HL-60/S4 treated with phorbol 12-myristate 13-acetate at 8.2 ng/mL for 4 days and 3 days (cell line): Measurements from ENCODE around the gene MTHFS.

Source experiments
- in situ Hi-C: fragments of 300-500 bp; cut with MboI; formaldehyde crosslinking; loops from 2 replicates; pipeline ENCODE4 v1.15.0; 2022; ENCODE audit warnings: low sequenced_read_pairs

The MTHFS gene

GRCh38 chr15:79881254-79881653 is 15.6 kb downstream of the MTHFS start:
- in situ Hi-C loops, result no loop called here

DNA sequence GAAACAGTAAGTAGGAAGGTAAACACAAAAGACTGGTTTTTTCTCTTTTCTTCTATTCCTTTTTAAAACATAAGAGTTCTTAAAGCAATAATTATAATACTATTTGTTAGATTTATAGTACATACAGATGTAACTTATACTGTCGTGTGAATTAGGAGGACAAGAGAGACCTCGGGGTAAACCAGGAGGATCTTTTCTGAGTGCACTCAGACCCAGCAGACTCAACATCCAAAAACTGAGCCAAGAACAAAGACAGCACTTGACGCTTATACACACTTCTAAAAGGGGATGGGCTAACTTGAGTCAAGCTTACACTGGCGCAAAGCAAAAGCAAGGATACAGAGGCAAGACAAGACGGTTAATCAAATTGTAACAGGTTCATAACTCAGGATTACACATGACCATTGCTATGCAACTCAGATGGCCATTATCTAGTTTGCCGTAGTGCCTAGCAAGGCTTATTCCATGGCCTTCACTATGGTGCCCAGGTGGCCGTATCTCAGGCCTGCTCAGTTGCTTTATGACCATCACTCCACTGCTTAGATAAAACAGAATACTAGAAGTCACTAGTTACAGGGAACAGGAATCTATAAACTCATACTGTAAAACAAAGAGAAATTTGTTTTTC is 18.6 kb downstream of the MTHFS start:
- in situ Hi-C loops, result no loop called here

GRCh38 chr15:79875213-79875612 is 21.6 kb downstream of the MTHFS start:
- in situ Hi-C loops, result no loop called here

GRCh38 chr15:79874242-79874641 is 22.6 kb downstream of the MTHFS start:
- in situ Hi-C loops, result no loop called here

- in situ Hi-C loops, result no loop called here
These were observed 24.3 kb downstream of the MTHFS start for GRCh38 chr15:79872358-79873017.

GRCh38 chr15:79868554-79868953 is 28.3 kb downstream of the MTHFS start:
- in situ Hi-C loops, result no loop called here

DNA sequence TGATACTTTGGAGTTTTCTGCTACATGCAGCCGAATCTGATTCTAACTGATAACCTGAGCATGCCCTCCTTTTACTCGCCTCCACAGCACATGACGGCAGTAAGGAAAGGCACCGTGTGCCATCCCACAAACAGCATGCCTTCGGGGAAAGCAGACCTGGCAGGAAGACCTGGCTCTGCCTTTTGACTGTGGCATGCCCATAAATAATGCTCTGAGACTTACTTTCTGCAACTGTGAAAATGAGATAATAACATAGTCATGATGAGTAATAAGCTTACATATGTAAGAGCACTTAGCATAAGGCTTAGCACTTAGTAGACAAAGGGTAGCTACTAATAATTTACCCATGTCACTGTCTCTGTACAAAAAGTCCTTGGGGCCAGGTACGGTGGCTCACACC is 32.9 kb downstream of the MTHFS start:
- in situ Hi-C loops, result no loop called here

DNA sequence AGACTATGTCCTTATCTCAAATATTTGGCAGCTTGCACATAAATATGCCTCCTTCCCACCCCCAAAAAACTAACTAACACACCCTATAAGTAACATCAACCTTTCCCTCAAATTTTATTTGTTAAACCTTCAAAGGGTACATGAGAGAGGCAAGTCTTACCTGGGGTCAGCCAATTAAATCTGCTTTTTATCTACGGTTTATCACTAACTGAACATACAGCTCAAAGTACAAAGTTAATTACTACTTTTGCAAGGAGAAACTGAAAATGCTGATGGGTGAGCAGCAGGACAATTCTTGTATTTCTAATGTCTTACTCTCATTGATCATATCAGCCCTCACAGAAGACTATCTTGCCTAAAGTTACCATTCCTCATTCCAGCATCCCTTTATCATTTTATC is 34.6 kb downstream of the MTHFS start:
- in situ Hi-C loops, result no loop called here

- in situ Hi-C loops, result no loop called here
These were observed 36.2 kb downstream of the MTHFS start for GRCh38 chr15:79860661-79861060.

DNA sequence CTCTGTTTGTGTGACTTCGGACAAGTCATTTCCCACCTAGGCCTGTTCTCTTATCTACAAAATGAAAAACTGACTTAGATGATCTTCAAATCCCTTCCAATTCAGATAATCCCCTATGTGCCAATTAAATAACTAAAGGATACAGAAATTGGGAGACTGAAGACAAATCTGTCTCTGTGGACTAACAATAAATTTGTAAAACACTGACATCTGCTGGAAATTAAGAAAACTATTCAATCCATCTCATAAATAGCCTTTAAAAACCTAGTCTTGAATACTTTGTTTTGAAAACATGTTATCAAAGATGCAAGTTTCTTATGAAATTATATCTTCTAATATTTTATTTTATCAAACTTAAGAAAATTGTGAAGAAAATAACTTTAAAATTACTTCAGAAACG is 38.3 kb downstream of the MTHFS start:
- in situ Hi-C loops, result no loop called here

DNA sequence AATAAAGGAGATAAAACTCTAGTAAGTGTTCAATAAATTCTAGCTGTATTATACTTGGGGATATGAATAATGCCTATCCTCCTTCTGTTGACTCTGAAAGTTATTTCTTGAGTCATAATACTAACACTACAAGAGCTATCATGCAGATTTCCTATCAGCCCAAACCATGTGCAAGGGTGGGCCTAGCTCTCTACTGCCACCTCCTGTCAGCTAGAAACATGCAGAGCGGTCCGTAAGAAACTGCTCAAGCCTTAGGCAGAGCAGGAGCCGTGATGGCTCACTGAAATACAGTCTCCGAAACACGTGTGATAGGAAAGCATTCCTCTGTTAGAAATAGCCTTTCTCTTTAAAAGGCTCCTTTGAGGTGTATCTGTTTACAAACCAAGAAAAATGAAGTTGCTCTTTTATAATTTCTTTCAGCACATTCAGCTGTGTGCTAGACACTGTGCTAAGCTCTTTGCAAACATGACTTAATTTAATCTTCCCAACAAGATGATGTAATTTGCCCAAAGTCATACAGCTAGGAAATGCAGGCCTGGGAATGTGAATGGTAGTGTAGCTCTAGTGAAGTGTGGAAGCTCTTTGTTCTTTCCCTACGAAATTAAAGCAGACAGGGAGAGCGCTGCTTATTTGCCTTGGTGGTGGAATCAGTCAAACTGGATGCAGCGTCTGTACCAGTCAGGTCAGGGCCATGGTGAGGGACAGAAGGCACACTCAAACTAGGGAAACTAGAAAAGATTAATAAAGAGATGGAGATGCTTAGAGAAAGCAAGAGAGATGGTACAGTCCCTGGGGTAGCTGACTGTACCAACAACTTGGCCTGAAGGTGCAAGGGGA is 43.1 kb downstream of the MTHFS start:
- in situ Hi-C loops, result no loop called here

DNA sequence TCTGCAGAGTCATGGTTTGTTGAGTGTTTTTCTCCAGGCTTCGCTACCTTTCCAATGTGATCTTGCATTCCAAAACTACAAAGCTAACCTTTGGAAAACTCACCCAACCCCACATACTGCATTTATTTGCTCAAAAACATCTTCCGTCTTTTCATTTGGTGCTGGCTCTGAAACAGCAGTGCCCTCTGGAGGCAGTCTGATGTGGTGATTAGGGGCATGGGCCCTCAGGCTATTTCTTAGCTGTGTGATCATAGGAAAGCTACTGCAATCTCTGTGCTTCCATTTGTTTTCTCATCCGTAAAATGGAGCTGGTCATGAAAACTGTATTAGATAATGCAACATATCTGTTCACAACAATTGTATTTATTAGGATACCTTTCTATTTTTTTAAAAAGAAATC is 47.0 kb downstream of the MTHFS start:
- in situ Hi-C loops, result no loop called here

- in situ Hi-C loops, result no loop called here
These were observed 50.3 kb downstream of the MTHFS start for GRCh38 chr15:79846539-79846938.

DNA sequence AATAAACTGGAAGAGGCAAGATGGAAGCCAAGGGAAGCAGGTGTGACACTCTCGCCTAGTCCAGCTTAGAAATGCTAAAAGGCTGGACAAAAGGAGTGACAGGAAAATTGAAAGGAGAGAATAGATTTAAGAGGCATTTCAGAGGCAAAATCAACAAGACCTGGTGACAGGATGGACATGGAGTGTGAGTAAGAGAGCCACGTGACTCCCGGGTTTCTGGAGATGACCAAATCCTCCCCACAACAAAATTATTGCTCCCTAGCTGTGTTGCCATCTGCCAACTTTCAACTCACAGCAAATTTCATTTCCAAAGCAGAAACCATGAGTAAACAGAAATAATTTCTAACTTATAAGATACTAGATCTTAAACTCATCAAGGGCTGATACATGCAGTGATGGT is 52.6 kb downstream of the MTHFS start:
- in situ Hi-C loops, result no loop called here

GRCh38 chr15:79837846-79838245 is 59.0 kb downstream of the MTHFS start:
- in situ Hi-C loops, result no loop called here

DNA sequence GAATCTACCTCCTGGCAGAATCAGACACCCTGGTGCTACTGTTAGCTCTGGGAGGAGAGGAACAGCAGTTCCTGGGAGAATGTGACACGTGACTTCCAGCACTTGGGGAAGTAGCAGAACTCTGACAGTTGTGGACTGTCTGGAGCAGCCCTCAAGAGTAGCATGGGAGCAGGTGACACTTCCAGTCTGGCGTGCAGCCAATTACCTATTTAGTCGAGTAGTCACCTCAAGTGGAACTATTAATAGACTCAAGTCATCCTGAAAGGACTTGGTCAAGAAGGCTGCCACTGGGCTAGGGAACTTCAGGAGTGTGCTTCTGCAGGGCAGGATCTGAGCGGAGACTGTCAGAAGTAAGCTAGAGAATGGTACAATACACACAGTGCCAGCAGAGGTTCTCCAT is 62.3 kb downstream of the MTHFS start:
- in situ Hi-C loops, result no loop called here

DNA sequence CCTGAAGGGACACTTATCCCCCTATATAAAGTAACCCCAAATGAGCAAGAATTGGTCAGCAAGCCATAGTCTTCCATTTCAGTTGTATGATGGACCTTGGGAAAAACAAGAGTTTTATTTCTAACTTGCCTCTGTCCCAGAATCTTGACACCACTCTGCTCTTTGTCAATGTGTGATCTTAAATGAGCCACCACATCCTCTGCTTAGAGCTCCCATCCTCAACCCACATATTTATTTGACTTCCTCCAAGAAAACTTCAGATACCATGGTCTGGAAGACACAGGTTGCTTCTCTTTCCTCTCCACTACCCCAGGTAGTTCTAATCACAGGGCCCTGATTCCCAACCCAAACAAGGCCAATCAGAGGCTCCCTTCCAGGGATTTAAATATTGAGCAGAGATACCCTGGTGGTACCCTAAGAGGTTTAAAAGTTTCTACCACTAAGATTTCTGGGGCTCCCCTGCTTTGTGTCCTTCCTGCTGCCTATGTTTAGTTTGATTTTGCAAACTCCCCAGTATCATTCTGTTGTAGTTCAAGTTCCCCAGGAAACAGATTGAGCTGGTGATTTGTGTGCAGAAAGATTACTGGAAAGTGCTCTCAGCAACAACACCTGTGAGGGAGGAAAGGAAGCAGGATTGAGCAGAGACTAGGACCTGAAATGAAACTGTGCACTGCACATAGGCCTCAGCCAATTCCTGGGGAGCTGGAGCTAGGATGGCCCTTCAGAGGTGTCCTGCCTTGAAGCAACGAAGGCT is 64.3 kb downstream of the MTHFS start:
- in situ Hi-C loops, result no loop called here

DNA sequence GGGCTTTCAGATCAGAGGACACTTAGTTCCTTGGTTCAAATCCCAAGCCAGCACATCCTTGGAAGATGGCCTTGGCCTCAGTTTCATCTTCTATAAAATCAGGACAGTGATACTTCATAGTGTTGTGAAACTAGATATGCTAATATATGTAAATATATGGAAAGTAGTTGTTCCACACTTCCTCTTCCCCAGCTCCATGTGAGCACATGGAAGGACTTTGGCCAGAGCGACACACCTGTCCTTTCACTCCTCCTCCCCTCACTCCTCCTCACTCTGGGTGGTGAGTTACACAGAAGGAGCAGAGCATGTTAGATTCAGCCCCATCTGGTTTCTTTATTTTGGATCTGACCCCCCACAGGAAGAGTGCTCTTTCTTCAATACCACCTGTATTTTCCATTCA is 65.2 kb downstream of the MTHFS start:
- in situ Hi-C loops, result no loop called here

GRCh38 chr15:79829950-79830349 is 66.9 kb downstream of the MTHFS start:
- in situ Hi-C loops, result no loop called here

- in situ Hi-C loops, result no loop called here
These were observed 68.4 kb downstream of the MTHFS start for GRCh38 chr15:79828447-79828846.

DNA sequence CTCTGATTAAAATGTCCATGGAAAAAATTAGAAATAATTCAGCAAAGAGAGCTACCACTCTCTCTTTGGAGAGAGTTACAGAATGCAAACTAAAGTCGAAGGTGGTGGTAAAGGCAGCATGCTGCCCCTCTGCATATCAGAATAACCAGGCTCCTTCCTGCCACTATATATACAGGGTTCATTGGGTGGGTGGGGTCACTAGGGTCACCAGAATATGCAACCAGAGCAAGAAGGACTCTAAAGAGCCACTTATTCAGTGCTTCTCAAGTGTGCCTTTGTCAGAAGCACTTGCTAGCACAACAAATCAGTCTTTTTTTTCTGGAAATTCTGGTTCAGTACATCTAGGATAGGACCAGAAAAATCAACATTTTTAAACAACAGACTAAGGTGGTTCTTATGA is 70.0 kb downstream of the MTHFS start:
- in situ Hi-C loops, result no loop called here
